Measurements from ENCODE around the gene DACT1. TPM values are rescaled to one million over a fixed set of nuclear protein-coding genes. Genes with fewer than 3 reads are reported as not detected.
A peak's percentile ranks its signal among the peaks of the same experiment; 100 is the strongest.
"Not testable (repeated sequence)": the region's sequence is repeated elsewhere in the genome, so short reads cannot be mapped to it uniquely, and the experiment has no call there.

Gene DACT1, protein sequence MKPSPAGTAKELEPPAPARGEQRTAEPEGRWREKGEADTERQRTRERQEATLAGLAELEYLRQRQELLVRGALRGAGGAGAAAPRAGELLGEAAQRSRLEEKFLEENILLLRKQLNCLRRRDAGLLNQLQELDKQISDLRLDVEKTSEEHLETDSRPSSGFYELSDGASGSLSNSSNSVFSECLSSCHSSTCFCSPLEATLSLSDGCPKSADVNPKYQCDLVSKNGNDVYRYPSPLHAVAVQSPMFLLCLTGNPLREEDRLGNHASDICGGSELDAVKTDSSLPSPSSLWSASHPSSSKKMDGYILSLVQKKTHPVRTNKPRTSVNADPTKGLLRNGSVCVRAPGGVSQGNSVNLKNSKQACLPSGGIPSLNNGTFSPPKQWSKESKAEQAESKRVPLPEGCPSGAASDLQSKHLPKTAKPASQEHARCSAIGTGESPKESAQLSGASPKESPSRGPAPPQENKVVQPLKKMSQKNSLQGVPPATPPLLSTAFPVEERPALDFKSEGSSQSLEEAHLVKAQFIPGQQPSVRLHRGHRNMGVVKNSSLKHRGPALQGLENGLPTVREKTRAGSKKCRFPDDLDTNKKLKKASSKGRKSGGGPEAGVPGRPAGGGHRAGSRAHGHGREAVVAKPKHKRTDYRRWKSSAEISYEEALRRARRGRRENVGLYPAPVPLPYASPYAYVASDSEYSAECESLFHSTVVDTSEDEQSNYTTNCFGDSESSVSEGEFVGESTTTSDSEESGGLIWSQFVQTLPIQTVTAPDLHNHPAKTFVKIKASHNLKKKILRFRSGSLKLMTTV
- 1 to 10 TPM; 8.8 to 8.9 TPM for total RNA-seq

DNA sequence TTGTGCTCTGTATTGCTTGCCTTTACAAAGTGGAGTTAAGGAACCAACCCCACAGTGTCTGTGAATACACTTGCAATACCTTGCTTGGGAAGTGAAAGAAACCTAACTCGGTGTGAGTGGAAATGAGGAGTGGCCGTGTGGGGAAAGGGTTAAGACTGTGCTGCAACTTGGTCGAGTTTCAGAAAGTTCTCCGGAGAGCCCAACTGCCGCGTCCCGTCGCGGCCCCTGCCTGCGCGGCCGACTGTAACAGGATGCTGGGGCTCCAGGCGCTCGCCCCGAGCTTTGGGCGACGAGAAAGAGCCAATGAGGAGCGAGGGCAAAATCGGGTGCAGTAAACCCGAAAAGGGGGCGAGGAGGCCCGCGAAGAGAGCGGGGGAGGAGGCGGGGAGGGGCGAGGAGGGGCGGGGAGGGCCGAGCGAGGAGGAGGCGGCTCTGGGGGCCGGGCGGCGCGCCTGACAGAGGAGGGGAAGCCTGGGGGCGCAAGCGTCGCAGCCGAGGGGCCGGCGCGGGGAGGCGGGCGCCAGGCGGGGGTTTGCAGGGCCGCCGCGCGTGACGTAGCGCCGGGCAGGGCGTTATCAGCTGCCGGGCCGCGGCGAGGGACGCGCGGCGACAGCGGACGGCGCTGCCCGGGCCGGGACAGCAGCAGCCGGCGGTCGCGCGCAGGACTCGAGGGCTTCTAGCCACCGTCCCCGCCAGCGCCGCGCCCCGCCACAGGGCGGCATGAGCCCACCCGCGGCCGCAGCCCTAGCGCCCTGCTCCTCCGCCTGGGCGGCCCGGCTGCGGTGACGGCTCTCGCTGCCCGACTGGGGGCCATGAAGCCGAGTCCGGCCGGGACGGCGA, at the start of gene DACT1:
Gene DACT1, plus strand, starts transcription at position 572 of the 840 bp plus-strand sequence. Its CDS starts 241 bp downstream, at position 813.
- peak; percentile 80 for DNase-seq
- H3K27ac Mint-ChIP-seq: peak within 1 kb of the TSS; percentile 85
- peak; percentile 69 for ATAC-seq
- H3K27me3 Mint-ChIP-seq: peaks cover 12% of the 10 kb centered on the region
- H3K9me3 Mint-ChIP-seq (ENCODE audit: low read depth): no peaks in the 10 kb centered on the region
- ChIA-PET POLR2A (interaction anchor here (0.6 to 0.7 kb wide), 3 partner anchors 10 to 91 kb away, joined by 3 to 10 read pairs (median 5); no protein-coding TSS in a partner anchor), CTCF (interaction anchor here (0.8 to 5.4 kb wide), 6 partner anchors 13 to 242 kb away, joined by 3 to 40 read pairs (median 4); partner anchors contain the start of gene TOMM20L)
- peak within 1 kb of the TSS; percentile 76 for H3K4me3 Mint-ChIP-seq
- peaks cover 6% of the 10 kb centered on the region for H3K36me3 Mint-ChIP-seq (ENCODE audit: low read depth)
- intact Hi-C loops (cut with DNase I, micrococcal nuclease): loop anchor here (1.0 to 10.0 kb wide), 11 partner anchors 38 to 827 kb away; partner anchors contain the start of genes DAAM1 (in 2 of the 2), KIAA0586 (in 1 of the 2) and TIMM9 (in 1 of the 2)
- H3K4me1 Mint-ChIP-seq: peaks cover 41% of the 10 kb centered on the region

DNA sequence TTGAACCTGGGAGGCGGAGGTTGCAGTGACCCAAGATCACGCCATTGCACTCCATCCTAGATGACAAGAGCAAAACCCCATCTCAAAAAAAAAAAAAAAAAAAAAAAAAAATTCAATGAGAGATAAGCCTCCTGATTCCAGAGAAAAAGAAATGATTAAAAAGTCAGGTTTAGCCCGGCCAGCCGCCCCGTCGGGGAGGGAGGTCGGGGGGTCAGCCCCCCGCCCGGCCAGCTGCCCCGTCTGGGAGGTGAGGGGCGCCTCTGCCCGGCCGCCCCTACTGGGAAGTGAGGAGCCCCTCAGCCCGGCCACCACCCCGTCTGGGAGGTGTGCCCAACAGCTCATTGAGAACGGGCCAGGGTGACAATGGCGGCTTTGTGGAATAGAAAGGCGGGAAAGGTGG, 49.4 kb upstream of the DACT1 start:
- ATAC-seq; H3K4me1 Mint-ChIP-seq; H3K4me3 Mint-ChIP-seq; CTCF ChIA-PET; H3K36me3 Mint-ChIP-seq (ENCODE audit: low read depth); POLR2A ChIA-PET; H3K27me3 Mint-ChIP-seq; H3K9me3 Mint-ChIP-seq (ENCODE audit: low read depth); DNase-seq; H3K27ac Mint-ChIP-seq; intact Hi-C loops (cut with DNase I, micrococcal nuclease): not testable (repeated sequence)

DNA sequence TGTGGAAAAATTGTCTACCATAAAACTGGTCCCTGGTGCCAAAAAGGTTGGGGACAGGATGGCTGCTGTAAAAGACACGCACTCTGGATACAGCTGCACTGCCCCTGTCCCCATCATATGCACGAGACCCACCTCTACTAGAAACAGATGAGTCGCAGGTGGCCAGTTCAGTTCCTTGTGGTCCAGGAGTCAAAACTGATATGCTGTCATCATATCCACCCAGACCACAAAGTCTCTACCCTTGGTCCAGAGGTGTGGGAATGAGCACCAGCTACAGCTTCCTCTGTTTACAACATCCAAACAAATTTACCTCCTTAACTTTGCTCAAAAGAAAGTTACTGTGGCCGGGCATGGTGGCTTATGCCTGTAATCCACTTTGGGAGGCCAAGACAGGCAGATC, 43.8 kb upstream of the DACT1 start:
- H3K27me3 Mint-ChIP-seq: peaks cover 2% of the 10 kb centered on the region
- no peaks in the 10 kb centered on the region for H3K36me3 Mint-ChIP-seq (ENCODE audit: low read depth)
- no peaks in the 10 kb centered on the region for H3K9me3 Mint-ChIP-seq (ENCODE audit: low read depth)
- H3K4me1 Mint-ChIP-seq: peaks cover 24% of the 10 kb centered on the region
- POLR2A ChIA-PET: no interaction called here
- intact Hi-C loops (cut with DNase I, micrococcal nuclease): no loop called here
- no peak for DNase-seq
- CTCF ChIA-PET: no interaction called here
- ATAC-seq: no peak
- H3K4me3 Mint-ChIP-seq: no peak overlapping the region
- H3K27ac Mint-ChIP-seq: no peak overlapping the region

DNA sequence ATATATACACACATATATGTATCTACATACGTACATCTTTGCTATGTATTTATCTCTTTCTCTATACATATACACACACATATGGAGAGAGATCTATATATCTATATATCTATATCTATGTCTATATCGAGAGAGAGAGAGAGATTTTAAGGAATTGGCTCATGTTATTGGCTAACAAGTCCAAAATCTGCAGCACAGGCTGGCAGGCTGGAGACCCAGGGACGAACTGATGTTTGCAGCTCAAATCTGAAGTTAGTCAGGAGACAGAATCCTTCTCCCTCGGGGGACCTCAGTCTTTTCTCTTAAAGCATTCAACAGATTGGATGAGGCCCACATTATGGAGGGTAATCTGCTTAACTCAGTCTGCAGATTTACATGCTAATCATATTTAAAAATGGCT, 40.7 kb upstream of the DACT1 start:
- intact Hi-C loops (cut with DNase I, micrococcal nuclease): no loop called here
- Mint-ChIP-seq H3K27me3 (peaks cover 6% of the 10 kb centered on the region), H3K36me3 (ENCODE audit: low read depth) (no peaks in the 10 kb centered on the region), H3K9me3 (ENCODE audit: low read depth) (no peaks in the 10 kb centered on the region), H3K4me1 (peaks cover 34% of the 10 kb centered on the region), H3K4me3 (no peak overlapping the region), H3K27ac (no peak overlapping the region)
- DNase-seq (no peak), ATAC-seq (no peak)
- ChIA-PET POLR2A (no interaction called here), CTCF (interaction anchor here (0.6 to 1.5 kb wide), 3 partner anchors 32 to 911 kb away, joined by 3 to 4 read pairs (median 4); no protein-coding TSS in a partner anchor)

DNA sequence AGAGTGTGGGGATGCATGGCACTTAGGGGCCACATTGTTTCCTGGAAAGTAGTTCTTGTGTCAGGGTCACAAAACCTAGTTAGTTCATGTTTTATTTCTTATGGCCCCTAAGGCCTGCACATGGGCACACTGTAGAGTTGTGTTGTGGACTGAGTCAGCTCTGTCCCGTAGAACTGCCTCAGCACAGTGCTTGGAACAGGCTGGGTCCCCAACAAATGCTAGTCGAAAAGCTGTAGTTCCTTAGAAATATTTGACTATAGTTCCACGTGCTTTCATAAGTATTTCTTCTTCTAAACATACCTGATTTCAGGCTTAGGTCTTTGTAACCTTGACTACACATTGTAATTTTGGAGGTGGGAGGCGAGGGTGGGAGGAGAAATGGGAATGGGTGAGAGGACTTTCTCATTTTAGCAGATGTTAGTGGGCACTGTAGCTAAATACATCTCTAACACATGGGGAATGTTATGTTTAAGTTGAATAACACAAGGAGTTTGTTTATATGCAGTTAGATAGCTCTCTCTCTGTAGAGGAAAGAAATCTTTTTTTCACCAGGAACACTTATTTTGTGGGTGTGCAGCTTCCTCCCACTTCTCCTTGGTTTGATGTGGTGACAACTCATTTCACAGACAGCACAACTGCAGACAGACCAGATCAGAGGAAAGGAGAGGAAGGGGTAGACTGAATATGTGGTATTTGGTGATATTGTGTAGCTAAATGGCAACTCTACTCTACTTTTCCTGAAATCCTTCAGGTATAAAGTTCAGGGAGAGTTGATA, 39.5 kb upstream of the DACT1 start:
- peak overlapping the region; percentile 31 for H3K27ac Mint-ChIP-seq
- DNase-seq (no peak), ATAC-seq (peak; percentile 86)
- ChIA-PET POLR2A (interaction anchor here (1.2 kb wide), 1 partner anchor 38 kb away, joined by 3 read pairs; no protein-coding TSS in a partner anchor), CTCF (interaction anchor here (1.4 to 1.5 kb wide), 2 partner anchors 23 to 33 kb away, joined by 3 to 4 read pairs; no protein-coding TSS in a partner anchor)
- H3K4me1 Mint-ChIP-seq: peaks cover 34% of the 10 kb centered on the region
- H3K36me3 Mint-ChIP-seq (ENCODE audit: low read depth): no peaks in the 10 kb centered on the region
- peaks cover 9% of the 10 kb centered on the region for H3K27me3 Mint-ChIP-seq
- H3K9me3 Mint-ChIP-seq (ENCODE audit: low read depth): no peaks in the 10 kb centered on the region
- H3K4me3 Mint-ChIP-seq: no peak overlapping the region
- intact Hi-C loops (cut with DNase I, micrococcal nuclease): loop anchor here (1.0 kb wide), 1 partner anchor 26 kb away; no protein-coding TSS in a partner anchor

DNA sequence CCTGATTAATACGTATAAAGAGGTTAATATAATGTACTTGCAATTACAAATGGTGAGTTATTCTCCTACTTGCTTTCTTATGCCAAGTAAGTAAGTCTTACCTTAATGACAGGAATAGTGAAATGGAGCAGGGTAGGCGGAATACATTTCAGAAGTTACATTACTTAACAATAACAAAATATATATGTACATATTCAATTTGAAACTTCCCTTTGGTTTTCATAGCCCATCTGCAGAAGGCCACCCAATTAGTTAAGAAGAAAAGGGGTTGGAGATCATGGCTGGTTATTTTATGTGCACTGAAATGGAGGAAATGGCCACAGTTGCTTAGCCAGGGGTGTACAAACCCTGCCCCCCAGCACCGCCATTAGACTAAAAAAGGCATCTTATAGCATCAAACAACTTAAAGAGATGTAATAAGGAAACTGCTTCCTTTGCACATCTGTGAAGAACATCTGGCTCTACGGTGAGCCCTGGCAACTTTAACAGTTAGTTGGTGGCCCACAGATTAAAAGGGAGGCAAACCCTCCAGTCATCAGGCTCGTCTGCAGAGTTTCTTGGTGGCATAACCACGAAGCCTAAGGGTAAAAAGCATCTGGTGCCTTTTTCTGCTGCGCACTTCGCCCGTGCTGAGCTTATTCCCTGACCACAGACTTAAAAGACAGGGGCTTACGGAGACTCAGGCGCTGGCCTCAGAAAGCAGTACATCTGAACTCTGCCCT, 38.8 kb upstream of the DACT1 start:
- ATAC-seq: peak; percentile 43
- H3K27me3 Mint-ChIP-seq: peaks cover 9% of the 10 kb centered on the region
- POLR2A ChIA-PET: interaction anchor here (1.2 kb wide), 1 partner anchor 37 kb away, joined by 3 read pairs; no protein-coding TSS in a partner anchor
- peak overlapping the region; percentile 31 for H3K27ac Mint-ChIP-seq
- H3K36me3 Mint-ChIP-seq (ENCODE audit: low read depth): no peaks in the 10 kb centered on the region
- peak; percentile 15 for DNase-seq
- peaks cover 34% of the 10 kb centered on the region for H3K4me1 Mint-ChIP-seq
- no peak overlapping the region for H3K4me3 Mint-ChIP-seq
- intact Hi-C loops (cut with DNase I, micrococcal nuclease): loop anchor here (1.0 kb wide), 2 partner anchors 27 to 39 kb away; no protein-coding TSS in a partner anchor
- no peaks in the 10 kb centered on the region for H3K9me3 Mint-ChIP-seq (ENCODE audit: low read depth)
- CTCF ChIA-PET: interaction anchor here (0.6 to 1.4 kb wide), 2 partner anchors 14 to 24 kb away, joined by 3 to 4 read pairs; no protein-coding TSS in a partner anchor

DNA sequence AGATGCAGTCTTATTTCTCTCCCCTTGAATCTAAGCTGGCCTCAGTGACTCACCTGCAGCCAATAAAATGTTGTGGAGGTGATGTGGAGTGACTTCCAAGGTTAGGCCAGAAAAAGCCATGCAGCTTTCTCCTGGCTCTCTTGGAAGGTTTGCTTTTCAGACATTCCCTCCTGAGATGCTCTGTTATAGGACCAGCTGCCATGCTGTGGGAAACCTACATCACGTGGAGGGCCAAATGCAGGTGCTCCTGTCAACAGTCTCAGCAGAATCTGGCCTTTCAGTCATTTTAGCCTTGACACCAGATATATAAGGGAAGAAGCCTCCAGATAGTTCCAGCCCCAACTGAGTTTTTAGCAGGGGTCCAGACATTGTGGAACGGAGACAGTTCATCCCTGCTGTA, 38.1 kb upstream of the DACT1 start:
- H3K27me3 Mint-ChIP-seq: peaks cover 9% of the 10 kb centered on the region
- H3K27ac Mint-ChIP-seq: no peak overlapping the region
- intact Hi-C loops (cut with DNase I, micrococcal nuclease): loop anchor here in 1 of 2 experiments (1.0 kb wide), 1 partner anchor 39 kb away; no protein-coding TSS in a partner anchor
- no peak overlapping the region for H3K4me3 Mint-ChIP-seq
- ATAC-seq: no peak
- CTCF ChIA-PET: interaction anchor here (0.6 to 0.7 kb wide), 2 partner anchors 13 to 88 kb away, joined by 3 to 4 read pairs; no protein-coding TSS in a partner anchor
- H3K9me3 Mint-ChIP-seq (ENCODE audit: low read depth): no peaks in the 10 kb centered on the region
- DNase-seq: no peak
- no peaks in the 10 kb centered on the region for H3K36me3 Mint-ChIP-seq (ENCODE audit: low read depth)
- H3K4me1 Mint-ChIP-seq: peaks cover 34% of the 10 kb centered on the region
- POLR2A ChIA-PET: no interaction called here

DNA sequence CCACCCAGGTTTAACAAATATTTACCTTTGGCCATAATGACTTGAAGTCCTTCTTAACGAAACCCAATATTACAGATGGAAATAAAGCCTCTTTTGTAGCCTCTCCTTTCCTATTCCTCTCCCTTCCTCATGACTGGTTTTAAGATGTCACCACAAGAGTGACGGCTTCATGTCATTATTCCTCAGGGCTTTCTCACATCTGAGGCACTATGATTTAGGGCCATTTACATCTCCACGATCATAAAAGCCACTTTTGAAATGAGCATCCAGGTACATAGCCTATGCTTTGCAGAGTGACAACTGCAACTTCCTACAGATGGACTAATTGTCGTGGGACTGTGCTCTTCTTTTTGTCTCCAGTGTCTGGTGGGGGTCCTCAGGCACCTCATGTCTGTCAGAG, 32.3 kb upstream of the DACT1 start:
- no peaks in the 10 kb centered on the region for H3K4me1 Mint-ChIP-seq
- ChIA-PET POLR2A (no interaction called here), CTCF (no interaction called here)
- ATAC-seq (no peak), DNase-seq (no peak)
- no peaks in the 10 kb centered on the region for H3K36me3 Mint-ChIP-seq (ENCODE audit: low read depth)
- H3K27me3 Mint-ChIP-seq: peaks cover 4% of the 10 kb centered on the region
- no peaks in the 10 kb centered on the region for H3K9me3 Mint-ChIP-seq (ENCODE audit: low read depth)
- no peak overlapping the region for H3K27ac Mint-ChIP-seq
- intact Hi-C loops (cut with DNase I, micrococcal nuclease): no loop called here
- no peak overlapping the region for H3K4me3 Mint-ChIP-seq

DNA sequence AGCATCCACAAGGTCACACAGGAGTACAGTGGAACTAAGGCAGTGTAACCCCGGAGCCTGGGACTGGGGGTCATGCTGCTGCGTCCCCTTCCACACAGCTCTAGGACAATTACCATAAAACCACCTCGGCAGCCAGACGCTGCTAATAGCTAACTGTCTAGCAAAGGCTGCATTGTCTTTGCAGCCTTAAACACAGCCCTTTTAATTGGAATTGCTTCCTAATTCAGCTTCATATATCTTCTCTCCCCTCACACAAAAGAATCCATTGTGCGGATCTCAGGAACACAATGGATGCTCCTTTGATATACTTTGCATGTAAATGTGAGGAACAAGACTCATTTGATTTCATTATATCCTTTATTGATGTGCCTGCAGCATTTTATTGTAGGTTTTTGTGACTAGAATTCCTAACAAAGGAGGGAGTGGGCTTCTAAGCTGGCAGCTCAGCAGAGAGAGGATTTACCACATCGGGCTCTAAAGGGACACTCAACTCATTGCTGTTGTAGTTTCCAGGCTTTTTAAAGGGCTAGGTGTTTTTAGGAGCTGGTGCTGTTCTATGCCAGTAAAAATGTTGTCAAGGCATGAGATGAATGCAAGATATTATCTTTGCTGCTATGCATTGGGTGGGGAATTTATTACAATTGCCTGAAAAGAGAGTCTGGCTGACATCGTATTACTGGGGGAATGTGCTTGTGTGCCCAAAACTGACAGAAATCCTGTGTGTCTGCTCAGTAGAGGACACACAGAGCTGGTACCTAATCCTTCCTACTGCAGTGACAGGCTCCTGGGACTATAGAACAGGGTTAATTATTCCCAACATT, 30.4 kb upstream of the DACT1 start:
- DNase-seq (no peak), ATAC-seq (no peak)
- H3K4me3 Mint-ChIP-seq: no peak overlapping the region
- no peak overlapping the region for H3K27ac Mint-ChIP-seq
- intact Hi-C loops (cut with DNase I, micrococcal nuclease): no loop called here
- POLR2A ChIA-PET: no interaction called here
- H3K4me1 Mint-ChIP-seq: no peaks in the 10 kb centered on the region
- CTCF ChIA-PET: no interaction called here
- no peaks in the 10 kb centered on the region for H3K36me3 Mint-ChIP-seq (ENCODE audit: low read depth)
- no peaks in the 10 kb centered on the region for H3K27me3 Mint-ChIP-seq
- no peaks in the 10 kb centered on the region for H3K9me3 Mint-ChIP-seq (ENCODE audit: low read depth)

Measured in activated CD4-positive, alpha-beta T cell treated with anti-CD3 and anti-CD28 coated beads for 36 hours (primary cell).